Lower leg skin (tissue), 3 donors: ENCODE data around the gene SPG21.

Source experiments
- POLR2A ChIP-seq, 2 donors: fragments of 450-650 bp; IDR thresholded peaks; one replicate each; pipeline ENCODE4 v1.6.1; 2016 to 2017; ENCODE audit warnings: antibody characterized with exemption in 2 of 2, mild to moderate bottlenecking in 1 of 2, moderate library complexity in 1 of 2
- TF ChIP-seq, protein P1 (sequence below), 3 donors: fragments of 450-650 bp; IDR thresholded peaks; one replicate each; pipeline ENCODE4 v1.5.1; 2016; ENCODE audit warnings: antibody characterized with exemption in 3 of 3, mild to moderate bottlenecking in 3 of 3, moderate library complexity in 2 of 3

DNA sequence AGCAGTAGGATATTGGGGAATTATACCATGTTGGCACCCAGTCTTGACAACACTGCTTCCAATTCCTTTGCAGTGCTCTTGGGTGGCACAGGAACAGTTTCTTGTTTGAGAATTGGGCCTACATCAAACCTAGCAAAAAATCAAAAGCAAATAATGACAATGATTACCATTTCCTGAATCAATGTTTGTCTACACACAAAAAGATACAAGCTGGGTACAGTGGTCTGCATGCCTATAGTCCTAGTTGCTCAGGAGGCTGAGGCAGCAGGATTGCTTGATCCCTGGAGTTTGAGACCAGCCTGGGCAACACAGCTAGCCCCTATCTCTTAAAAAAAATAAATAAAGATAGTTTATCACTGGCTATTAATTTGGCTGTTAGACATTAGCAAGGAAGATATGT lies 31.8 kb upstream of the SPG21 start:
- TF ChIP-seq POLR2A (IDR thresholded peaks at IDR 0.05) = no peak
- TF ChIP-seq, protein P1, sequence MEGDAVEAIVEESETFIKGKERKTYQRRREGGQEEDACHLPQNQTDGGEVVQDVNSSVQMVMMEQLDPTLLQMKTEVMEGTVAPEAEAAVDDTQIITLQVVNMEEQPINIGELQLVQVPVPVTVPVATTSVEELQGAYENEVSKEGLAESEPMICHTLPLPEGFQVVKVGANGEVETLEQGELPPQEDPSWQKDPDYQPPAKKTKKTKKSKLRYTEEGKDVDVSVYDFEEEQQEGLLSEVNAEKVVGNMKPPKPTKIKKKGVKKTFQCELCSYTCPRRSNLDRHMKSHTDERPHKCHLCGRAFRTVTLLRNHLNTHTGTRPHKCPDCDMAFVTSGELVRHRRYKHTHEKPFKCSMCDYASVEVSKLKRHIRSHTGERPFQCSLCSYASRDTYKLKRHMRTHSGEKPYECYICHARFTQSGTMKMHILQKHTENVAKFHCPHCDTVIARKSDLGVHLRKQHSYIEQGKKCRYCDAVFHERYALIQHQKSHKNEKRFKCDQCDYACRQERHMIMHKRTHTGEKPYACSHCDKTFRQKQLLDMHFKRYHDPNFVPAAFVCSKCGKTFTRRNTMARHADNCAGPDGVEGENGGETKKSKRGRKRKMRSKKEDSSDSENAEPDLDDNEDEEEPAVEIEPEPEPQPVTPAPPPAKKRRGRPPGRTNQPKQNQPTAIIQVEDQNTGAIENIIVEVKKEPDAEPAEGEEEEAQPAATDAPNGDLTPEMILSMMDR (IDR thresholded peaks at IDR 0.05) = no peak
